ENCODE measurements around the gene HIRIP3.

The HIRIP3 gene

GRCh38 chr16:29951625-29952365 is 43.6 kb downstream of the HIRIP3 start:
- no peak for DNase-seq

- no peak for DNase-seq
Measured at GRCh38 chr16:29950806-29951461, 44.5 kb downstream of the HIRIP3 start.

- no peak for DNase-seq
Measured at GRCh38 chr16:29947897-29948296, 47.5 kb downstream of the HIRIP3 start.

GRCh38 chr16:29943846-29944799 is 51.3 kb downstream of the HIRIP3 start:
- no peak for DNase-seq
